GM23338 (cell line): Measurements from ENCODE around the gene FASTK. TPM values are rescaled to one million over a fixed set of nuclear protein-coding genes. Genes with fewer than 3 reads are reported as not detected.

Experiments used
- ATAC-seq: fragments of 200-7000 bp; cut with Tn5 transposase; 3 replicates; pipeline ENCODE4 v1.9.1; 2020
- DNase-seq: peaks from one replicate; pipeline ENCODE4 v3.0.0-alpha.2; 2015; ENCODE audit warnings: low spot score
- H2AFZ ChIP-seq: fragments of 200-600 bp; sonication (generic); 2 replicates; pipeline ENCODE4 v1.8.0; 2016; ENCODE audit warnings: antibody characterized with exemption, mild to moderate bottlenecking, moderate library complexity
- H3F3A ChIP-seq: fragments of 200-600 bp; sonication (generic); replicated peaks from 2 replicates; pipeline ENCODE4 v1.8.0; 2017; ENCODE audit warnings: antibody characterized with exemption, mixed run types, low read depth
- H3K27ac ChIP-seq: fragments of 200-600 bp; sonication (generic); 2 replicates; pipeline ENCODE4 v1.6.1; 2016; ENCODE audit warnings: low read depth
- H3K27me3 ChIP-seq: fragments of 200-600 bp; sonication (generic); 2 replicates; pipeline ENCODE4 v1.8.0; 2016; ENCODE audit warnings: mild to moderate bottlenecking, mixed run types, moderate library complexity; ENCODE audit not compliant: insufficient read depth
- H3K36me3 ChIP-seq: fragments of 200-600 bp; sonication (generic); 2 replicates; pipeline ENCODE4 v1.8.0; 2016; ENCODE audit warnings: mild to moderate bottlenecking; ENCODE audit not compliant: insufficient read depth
- H3K4me1 ChIP-seq: fragments of 200-600 bp; sonication (generic); 2 replicates; pipeline ENCODE4 v1.8.0; 2016; ENCODE audit warnings: mild to moderate bottlenecking, moderate library complexity; ENCODE audit not compliant: insufficient read depth
- H3K4me2 ChIP-seq: fragments of 200-600 bp; sonication (generic); 2 replicates; pipeline ENCODE4 v1.7.1; 2017; ENCODE audit warnings: mixed run types
- H3K4me3 ChIP-seq: fragments of 200-600 bp; sonication (generic); 2 replicates; pipeline ENCODE4 v1.6.1; 2016; ENCODE audit warnings: mixed run types
- H3K79me2 ChIP-seq: fragments of 200-600 bp; sonication (generic); replicated peaks from 2 replicates; pipeline ENCODE4 v1.8.0; 2017; ENCODE audit warnings: mild to moderate bottlenecking; ENCODE audit not compliant: insufficient read depth
- H3K9me2 ChIP-seq: fragments of 200-600 bp; sonication (generic); 2 replicates; pipeline ENCODE4 v1.8.0; 2017; ENCODE audit not compliant: insufficient read depth
- H4K20me1 ChIP-seq: fragments of 200-600 bp; sonication (generic); replicated peaks from 2 replicates; pipeline ENCODE4 v1.8.0; 2017; ENCODE audit warnings: mild to moderate bottlenecking; ENCODE audit not compliant: insufficient read depth
- H3K27ac Mint-ChIP-seq: 2 replicates; pipeline ENCODE4 v1.8.0; 2020; ENCODE audit warnings: inconsistent platforms, mild to moderate bottlenecking, moderate library complexity, mixed read lengths
- H3K27me3 Mint-ChIP-seq: 3 replicates; pipeline ENCODE4 v1.8.0; 2022; ENCODE audit warnings: low read depth, mild to moderate bottlenecking, moderate library complexity, mixed read lengths, inconsistent platforms; ENCODE audit not compliant: insufficient read depth, poor library complexity
- H3K36me3 Mint-ChIP-seq: 3 replicates; pipeline ENCODE4 v1.8.0; 2021; ENCODE audit warnings: low read depth, mild to moderate bottlenecking, inconsistent platforms, moderate library complexity, mixed read lengths
- H3K4me1 Mint-ChIP-seq: 3 replicates; pipeline ENCODE4 v1.8.0; 2020; ENCODE audit warnings: mild to moderate bottlenecking, inconsistent platforms, mixed read lengths
- H3K4me3 Mint-ChIP-seq: 3 replicates; pipeline ENCODE4 v1.8.0; 2021; ENCODE audit warnings: moderate library complexity, mild to moderate bottlenecking, inconsistent platforms, mixed read lengths
- H3K9me3 Mint-ChIP-seq: 3 replicates; pipeline ENCODE4 v1.8.0; 2020; ENCODE audit warnings: moderate library complexity, mild to moderate bottlenecking, inconsistent platforms, mixed read lengths
- CREB1 ChIP-seq: fragments of 250-450 bp; sonication (Bioruptor Pico); IDR thresholded peaks from 2 replicates; pipeline ENCODE4 v1.5.0; 2020; ENCODE audit warnings: low read depth, mild to moderate bottlenecking, moderate library complexity
- EZH2 ChIP-seq: fragments of 200-600 bp; sonication (generic); IDR thresholded peaks from one replicate; pipeline ENCODE4 v1.8.0; 2017; ENCODE audit warnings: antibody characterized with exemption, mild to moderate bottlenecking, low read depth; ENCODE audit not compliant: unreplicated experiment
- JUNB ChIP-seq: IDR thresholded peaks from one replicate; pipeline ENCODE4 v1.6.1; 2016; ENCODE audit warnings: antibody characterized with exemption; ENCODE audit not compliant: unreplicated experiment
- NANOG ChIP-seq: IDR thresholded peaks from 2 replicates; pipeline ENCODE4 v1.6.1; 2016; ENCODE audit warnings: antibody characterized with exemption, borderline replicate concordance
- STAT1 ChIP-seq: IDR thresholded peaks from one replicate; pipeline ENCODE4 v1.6.1; 2016; ENCODE audit warnings: antibody characterized with exemption; ENCODE audit not compliant: unreplicated experiment
- ZNF114 ChIP-seq: fragments of 250-450 bp; sonication (Bioruptor Pico); IDR thresholded peaks from 2 replicates; pipeline ENCODE4 v1.5.0; 2020; ENCODE audit warnings: mild to moderate bottlenecking, moderate library complexity
- polyA plus RNA-seq: library from polyadenylated mRNA; unstranded; fragments of >200 nt; fragmentation: Nextera tagmentation; extraction: Ambion mirVana; gene quantifications from 2 replicates; pipeline ENCODE4 v1.2.1, GENCODE V29; 2016
- total RNA-seq: library from RNA; depleted of rRNA; stranded (reverse); fragments of >200 nt; shearing (Covaris generic); gene quantifications from 2 replicates; pipeline ENCODE4 v1.2.3, GENCODE V29; 2014
- TF ChIP-seq, protein P1 (sequence below), 2 experiments: fragments of 200-600 bp in 1 of 2; sonication (generic) in 1 of 2; conservative IDR thresholded peaks; 2 replicates each; pipeline versions ENCODE4 v1.5.1 to v1.6.1; 2016 to 2017; ENCODE audit warnings: antibody characterized with exemption in 2 of 2, low read depth in 2 of 2, mild to moderate bottlenecking in 2 of 2, moderate library complexity in 1 of 2

The FASTK gene
- total and polyA plus RNA-seq, 2 experiments from 2014 or later = 37.4 to 57.4 TPM

DNA sequence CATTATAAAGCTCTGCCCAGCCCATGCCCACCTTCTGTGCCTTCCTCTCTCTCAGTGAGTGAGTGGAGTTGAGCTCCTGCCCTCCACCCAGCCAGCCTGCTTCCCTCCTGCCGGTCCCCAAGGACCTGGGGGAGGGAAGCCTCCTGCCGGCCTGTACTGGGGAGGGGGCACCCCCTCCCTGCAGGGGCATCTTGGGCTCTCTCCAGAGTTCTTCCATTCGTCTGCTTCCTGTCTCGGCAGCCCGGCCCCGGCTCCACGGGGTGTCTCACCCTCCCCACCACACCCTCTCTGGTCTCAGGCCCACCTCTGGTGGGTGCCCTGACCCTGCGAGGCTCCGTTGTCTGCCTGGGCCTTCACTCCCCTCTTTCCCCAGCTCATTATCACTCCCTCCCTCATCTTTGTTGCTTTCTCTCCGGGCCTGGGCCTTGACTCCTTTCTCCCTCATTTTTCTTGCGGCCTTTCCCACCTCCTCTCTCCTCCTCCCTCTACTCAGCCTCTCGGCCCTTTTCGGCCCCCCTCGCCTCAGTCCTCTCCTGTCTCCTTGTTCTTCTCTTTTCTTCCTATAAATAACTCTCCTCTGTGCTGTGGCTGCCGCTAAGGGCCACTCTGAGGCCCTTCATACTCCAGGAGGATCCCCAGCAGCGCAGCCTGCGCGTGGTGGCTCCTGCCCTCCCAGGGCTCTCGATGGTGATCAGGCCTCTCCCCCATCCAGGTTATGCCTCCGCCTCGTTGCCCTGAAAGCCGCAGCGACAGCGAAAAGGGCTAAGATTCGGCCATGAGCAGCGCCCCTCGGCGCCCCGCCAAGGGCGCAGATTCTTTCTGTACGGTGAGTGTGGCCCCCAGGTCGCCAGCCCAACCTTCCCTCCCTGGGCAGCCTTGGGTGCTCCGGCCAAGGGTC lies 19.1 kb downstream of the FASTK start:
- no peak overlapping the region for H3K27ac ChIP-seq
- no peaks in the 10 kb centered on the region; the same call in 1 of the 2 replicates for H4K20me1 ChIP-seq
- Mint-ChIP-seq H3K27ac (no peak overlapping the region), H3K4me1 (peaks cover 41% of the 10 kb centered on the region), H3K27me3 (peaks cover 43% of the 10 kb centered on the region), H3K4me3 (peak overlapping the region; percentile 86), H3K36me3 (peaks cover 16% of the 10 kb centered on the region), H3K9me3 (no peaks in the 10 kb centered on the region)
- peak; percentile 39 for TF ChIP-seq EZH2
- no peak for TF ChIP-seq NANOG
- TF ChIP-seq STAT1 = no peak
- TF ChIP-seq, protein P1, sequence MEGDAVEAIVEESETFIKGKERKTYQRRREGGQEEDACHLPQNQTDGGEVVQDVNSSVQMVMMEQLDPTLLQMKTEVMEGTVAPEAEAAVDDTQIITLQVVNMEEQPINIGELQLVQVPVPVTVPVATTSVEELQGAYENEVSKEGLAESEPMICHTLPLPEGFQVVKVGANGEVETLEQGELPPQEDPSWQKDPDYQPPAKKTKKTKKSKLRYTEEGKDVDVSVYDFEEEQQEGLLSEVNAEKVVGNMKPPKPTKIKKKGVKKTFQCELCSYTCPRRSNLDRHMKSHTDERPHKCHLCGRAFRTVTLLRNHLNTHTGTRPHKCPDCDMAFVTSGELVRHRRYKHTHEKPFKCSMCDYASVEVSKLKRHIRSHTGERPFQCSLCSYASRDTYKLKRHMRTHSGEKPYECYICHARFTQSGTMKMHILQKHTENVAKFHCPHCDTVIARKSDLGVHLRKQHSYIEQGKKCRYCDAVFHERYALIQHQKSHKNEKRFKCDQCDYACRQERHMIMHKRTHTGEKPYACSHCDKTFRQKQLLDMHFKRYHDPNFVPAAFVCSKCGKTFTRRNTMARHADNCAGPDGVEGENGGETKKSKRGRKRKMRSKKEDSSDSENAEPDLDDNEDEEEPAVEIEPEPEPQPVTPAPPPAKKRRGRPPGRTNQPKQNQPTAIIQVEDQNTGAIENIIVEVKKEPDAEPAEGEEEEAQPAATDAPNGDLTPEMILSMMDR (conservative IDR thresholded peaks at IDR 0.05; ENCODE audit: low read depth in 2 of 2) = no peak
- TF ChIP-seq ZNF114 = no peak
- TF ChIP-seq JUNB = no peak
- H3K79me2 ChIP-seq = peaks cover 11% of the 10 kb centered on the region
- no peak overlapping the region for H2AFZ ChIP-seq
- H3K4me1 ChIP-seq = peaks cover 31% of the 10 kb centered on the region
- DNase-seq (no peak), ATAC-seq (no peak)
- H3K27me3 ChIP-seq = peaks cover 28% of the 10 kb centered on the region
- H3K4me2 ChIP-seq = peak overlapping the region; percentile 95
- peaks cover 9% of the 10 kb centered on the region for H3K36me3 ChIP-seq
- no peaks in the 10 kb centered on the region for H3K9me2 ChIP-seq
- peak overlapping the region; percentile 99 for H3K4me3 ChIP-seq
- H3F3A ChIP-seq = peaks cover 14% of the 10 kb centered on the region

DNA sequence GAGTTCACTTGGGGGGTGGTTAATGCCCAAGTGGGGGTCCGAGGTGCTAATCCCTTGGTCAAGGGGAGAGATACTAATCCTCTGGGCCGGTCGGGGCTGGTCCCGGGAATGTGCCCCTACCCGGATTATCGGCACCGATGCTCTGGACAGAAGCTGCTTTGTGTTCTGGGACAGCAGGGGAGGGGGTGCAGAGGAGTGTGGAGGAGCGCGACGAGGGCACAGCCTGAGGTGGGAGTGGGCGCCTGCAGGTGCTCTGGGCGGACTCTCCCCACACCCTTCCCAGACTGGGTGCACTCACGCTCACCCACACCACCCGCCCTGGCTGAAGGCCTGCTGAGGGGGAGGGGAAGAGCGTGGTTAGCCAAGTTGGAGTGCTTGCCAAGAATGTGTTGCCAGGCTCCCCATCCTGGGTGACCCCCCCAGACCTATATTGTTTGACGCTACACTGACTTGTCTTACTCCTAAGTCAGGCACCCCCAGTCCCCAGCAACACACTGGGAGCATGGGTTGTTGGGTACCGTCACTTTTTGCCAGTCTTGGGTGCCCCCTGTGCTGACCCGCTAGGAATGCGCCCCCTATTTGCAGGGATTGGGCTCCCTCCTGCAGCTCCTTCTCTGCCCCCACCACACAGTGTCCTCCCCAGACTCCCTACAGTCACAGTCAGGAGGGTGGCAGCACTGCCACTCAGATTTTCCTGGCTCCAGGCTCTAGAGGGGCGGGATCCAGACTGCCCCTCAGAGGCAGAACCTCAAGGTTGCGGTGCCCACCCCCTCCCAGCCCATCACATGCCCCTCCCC lies 20.0 kb downstream of the FASTK start:
- Histone ChIP-seq H3K4me3 (peak overlapping the region; percentile 99), H4K20me1 (no peaks in the 10 kb centered on the region; the same call in 1 of the 2 replicates), H3K9me2 (no peaks in the 10 kb centered on the region), H2AFZ (peak overlapping the region; percentile 52; the same call in 1 of the 2 replicates), H3F3A (peaks cover 14% of the 10 kb centered on the region), H3K4me1 (peaks cover 36% of the 10 kb centered on the region), H3K79me2 (peaks cover 11% of the 10 kb centered on the region), H3K4me2 (peak overlapping the region; percentile 95), H3K27ac (no peak overlapping the region), H3K36me3 (peaks cover 9% of the 10 kb centered on the region), H3K27me3 (peaks cover 36% of the 10 kb centered on the region)
- Mint-ChIP-seq H3K4me1 (peaks cover 47% of the 10 kb centered on the region), H3K4me3 (peak overlapping the region; percentile 86), H3K27ac (no peak overlapping the region), H3K9me3 (no peaks in the 10 kb centered on the region), H3K27me3 (peaks cover 47% of the 10 kb centered on the region), H3K36me3 (peaks cover 14% of the 10 kb centered on the region)
- TF ChIP-seq CREB1 = no peak
- TF ChIP-seq, protein P1 (conservative IDR thresholded peaks at IDR 0.05; ENCODE audit: low read depth in 2 of 2) = peak; percentile 10 to 31; a peak in 2 of 4 replicates
- ATAC-seq (no peak), DNase-seq (no peak)
